DND-41 (cell line): ENCODE measurements around the gene FTO.

Source experiments
- ATAC-seq: fragments of 200-7000 bp; cut with Tn5 transposase; 3 replicates; pipeline ENCODE4 v1.9.1; 2021; ENCODE audit warnings: low read depth; ENCODE audit not compliant: insufficient read depth
- DNase-seq: peaks from one replicate; pipeline ENCODE4 v3.0.0-alpha.2; 2020
- H2AFZ ChIP-seq: 2 replicates; pipeline ENCODE4 v1.6.0; 2012; ENCODE audit warnings: low read depth, low read length
- H3K27ac ChIP-seq: 2 replicates; pipeline ENCODE4 v1.5.1; 2012; ENCODE audit warnings: low read length, inconsistent platforms
- H3K27me3 ChIP-seq: fragments of 200-600 bp; sonication (generic); 2 replicates; pipeline ENCODE4 v1.6.0; 2012; ENCODE audit warnings: low read length, mild to moderate bottlenecking, inconsistent platforms; ENCODE audit not compliant: insufficient read depth, poor library complexity
- H3K36me3 ChIP-seq: 2 replicates; pipeline ENCODE4 v1.5.1; 2012; ENCODE audit warnings: low read length, inconsistent platforms; ENCODE audit not compliant: insufficient read depth
- H3K4me1 ChIP-seq: 2 replicates; pipeline ENCODE4 v1.5.1; 2012; ENCODE audit warnings: mild to moderate bottlenecking, low read length; ENCODE audit not compliant: insufficient read depth
- H3K4me2 ChIP-seq: 2 replicates; pipeline ENCODE4 v1.6.0; 2012; ENCODE audit warnings: mild to moderate bottlenecking, moderate library complexity, low read length, inconsistent platforms; ENCODE audit not compliant: insufficient read depth
- H3K4me3 ChIP-seq, 2 experiments: fragments of 200-600 bp in 1 of 2; shearing (Covaris generic) in 1 of 2; 2 replicates each; pipeline ENCODE4 v1.5.1; 2012 to 2016; ENCODE audit warnings: inconsistent platforms in 2 of 2, low read length in 2 of 2, mild to moderate bottlenecking in 2 of 2, low read depth in 1 of 2, moderate library complexity in 1 of 2
- H3K79me2 ChIP-seq: 2 replicates; pipeline ENCODE4 v1.6.0; 2012; ENCODE audit warnings: low read length, inconsistent platforms; ENCODE audit not compliant: insufficient read depth
- H3K9ac ChIP-seq: 2 replicates; pipeline ENCODE4 v1.6.0; 2012; ENCODE audit warnings: low read depth, mild to moderate bottlenecking, inconsistent platforms, low read length, moderate library complexity
- H3K9me3 ChIP-seq: 2 replicates; pipeline ENCODE4 v1.5.1; 2012; ENCODE audit warnings: low read length, moderate library complexity, mild to moderate bottlenecking, inconsistent platforms; ENCODE audit not compliant: insufficient read depth, severe bottlenecking
- H4K20me1 ChIP-seq: 2 replicates; pipeline ENCODE4 v1.6.0; 2012; ENCODE audit warnings: low read length; ENCODE audit not compliant: insufficient read depth
- EZH2 ChIP-seq: IDR thresholded peaks from 3 replicates; pipeline ENCODE4 v1.6.1; 2012; ENCODE audit warnings: borderline replicate concordance, low read depth, mild to moderate bottlenecking, moderate library complexity, low read length, inconsistent platforms; ENCODE audit not compliant: severe bottlenecking
- TF ChIP-seq, protein P1 (sequence below): IDR thresholded peaks from 2 replicates; pipeline ENCODE4 v1.5.1; 2012; ENCODE audit warnings: borderline replicate concordance, low read length, moderate library complexity, mild to moderate bottlenecking; ENCODE audit not compliant: poor library complexity, severe bottlenecking; ENCODE audit errors: extremely low read depth

The FTO gene

DNA sequence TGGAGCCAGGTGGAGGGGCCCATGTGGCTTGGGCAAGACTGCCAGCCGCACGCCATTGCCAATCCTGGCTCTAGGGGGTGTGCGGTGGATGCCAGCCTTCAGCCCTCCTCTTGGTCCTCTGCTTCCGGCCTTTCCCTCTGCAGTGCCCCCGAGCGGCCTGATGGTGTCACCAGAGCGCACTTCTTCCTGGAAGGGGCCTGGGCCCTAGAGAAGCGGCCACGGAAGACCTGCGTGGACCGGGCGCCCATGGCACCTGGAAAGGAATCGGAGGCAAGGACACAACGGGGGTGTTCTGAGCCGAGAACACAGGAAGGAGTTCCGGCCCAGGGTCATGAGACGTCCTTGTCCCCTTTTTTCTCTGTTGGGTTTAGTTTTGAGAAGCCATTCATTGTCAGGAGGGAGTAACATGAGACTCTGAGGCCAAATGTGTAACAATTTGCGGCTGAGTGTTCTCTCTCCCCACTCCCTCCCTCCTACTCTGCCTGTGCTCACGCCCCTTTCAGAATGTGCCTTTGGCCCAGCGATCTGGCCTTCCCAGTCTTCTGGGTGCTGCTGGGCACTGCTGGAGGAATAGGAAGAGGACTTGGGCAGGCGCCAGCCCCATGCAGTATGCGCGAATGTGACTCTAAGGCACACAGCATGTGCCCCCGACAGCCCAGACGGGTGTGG is 489.8 kb downstream of the FTO start:
- Histone ChIP-seq H3K79me2 (no peaks in the 10 kb centered on the region), H4K20me1 (no peaks in the 10 kb centered on the region), H3K9me3 (peaks cover 3% of the 10 kb centered on the region), H3K4me2 (no peak overlapping the region), H3K4me1 (peaks cover 12% of the 10 kb centered on the region), H3K36me3 (no peaks in the 10 kb centered on the region), H2AFZ (0 out of 2 replicates have a peak overlapping the region, but pooled peaks have one; percentile 14), H3K4me3 (no peak overlapping the region), H3K27me3 (no peaks in the 10 kb centered on the region), H3K27ac (peak overlapping the region; percentile 50), H3K9ac (no peak overlapping the region)
- TF ChIP-seq EZH2: no peak
- TF ChIP-seq, protein P1, sequence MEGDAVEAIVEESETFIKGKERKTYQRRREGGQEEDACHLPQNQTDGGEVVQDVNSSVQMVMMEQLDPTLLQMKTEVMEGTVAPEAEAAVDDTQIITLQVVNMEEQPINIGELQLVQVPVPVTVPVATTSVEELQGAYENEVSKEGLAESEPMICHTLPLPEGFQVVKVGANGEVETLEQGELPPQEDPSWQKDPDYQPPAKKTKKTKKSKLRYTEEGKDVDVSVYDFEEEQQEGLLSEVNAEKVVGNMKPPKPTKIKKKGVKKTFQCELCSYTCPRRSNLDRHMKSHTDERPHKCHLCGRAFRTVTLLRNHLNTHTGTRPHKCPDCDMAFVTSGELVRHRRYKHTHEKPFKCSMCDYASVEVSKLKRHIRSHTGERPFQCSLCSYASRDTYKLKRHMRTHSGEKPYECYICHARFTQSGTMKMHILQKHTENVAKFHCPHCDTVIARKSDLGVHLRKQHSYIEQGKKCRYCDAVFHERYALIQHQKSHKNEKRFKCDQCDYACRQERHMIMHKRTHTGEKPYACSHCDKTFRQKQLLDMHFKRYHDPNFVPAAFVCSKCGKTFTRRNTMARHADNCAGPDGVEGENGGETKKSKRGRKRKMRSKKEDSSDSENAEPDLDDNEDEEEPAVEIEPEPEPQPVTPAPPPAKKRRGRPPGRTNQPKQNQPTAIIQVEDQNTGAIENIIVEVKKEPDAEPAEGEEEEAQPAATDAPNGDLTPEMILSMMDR: peak; percentile 81
- ATAC-seq (peak; percentile 80), DNase-seq (peak; percentile 67)

DNA sequence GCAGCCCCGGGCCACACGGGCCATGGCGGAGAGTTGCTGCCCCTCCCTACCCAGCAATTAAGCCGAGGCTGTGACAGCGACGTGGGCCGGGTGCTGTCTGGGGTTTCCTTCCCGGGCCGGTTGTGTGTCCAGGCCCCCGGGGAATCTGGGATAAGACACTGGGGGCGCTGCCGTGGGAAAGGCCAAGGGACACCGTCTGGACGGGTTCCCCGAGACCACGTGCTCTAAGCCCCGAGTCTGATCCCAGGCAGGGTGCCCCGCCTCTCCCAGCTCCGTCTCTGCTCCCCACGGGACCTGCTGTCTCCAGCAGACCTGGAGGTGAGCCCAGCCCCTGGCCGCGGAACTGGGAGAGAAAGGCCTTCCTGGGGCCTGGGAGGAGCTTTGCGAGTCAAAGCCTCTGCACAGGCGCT is 490.4 kb downstream of the FTO start:
- no peak overlapping the region for H3K4me3 ChIP-seq
- peak overlapping the region; percentile 50; the same call in 1 of the 2 replicates for H3K27ac ChIP-seq
- H2AFZ ChIP-seq: no peak overlapping the region

DNA sequence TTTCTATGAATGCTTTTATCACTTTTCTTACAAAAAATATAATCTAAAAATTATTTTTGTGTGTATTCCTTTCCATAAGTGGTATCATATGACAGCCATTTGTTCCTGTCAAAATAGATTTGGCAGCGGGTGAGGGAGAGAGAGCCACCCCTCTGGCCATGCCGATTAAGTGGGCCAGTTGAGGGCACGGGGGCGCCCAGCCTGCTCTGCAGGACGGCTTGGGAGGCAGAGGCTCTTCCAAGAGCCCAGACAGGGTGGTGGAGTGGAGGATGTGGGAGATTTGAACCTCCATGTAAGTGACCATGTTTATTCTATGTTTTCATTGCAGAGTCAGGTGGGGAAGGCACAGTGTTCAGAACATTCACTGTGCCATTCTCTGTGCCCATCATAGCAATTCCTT is 493.8 kb downstream of the FTO start:
- Histone ChIP-seq H3K4me1 (peaks cover 12% of the 10 kb centered on the region), H3K27me3 (no peaks in the 10 kb centered on the region), H3K4me3 (no peak overlapping the region), H3K36me3 (no peaks in the 10 kb centered on the region), H3K79me2 (no peaks in the 10 kb centered on the region), H3K9me3 (no peaks in the 10 kb centered on the region), H2AFZ (no peak overlapping the region), H3K9ac (no peak overlapping the region), H3K4me2 (no peak overlapping the region), H3K27ac (no peak overlapping the region), H4K20me1 (no peaks in the 10 kb centered on the region)
- DNase-seq (no peak), ATAC-seq (no peak)
- TF ChIP-seq, protein P1: no peak
- TF ChIP-seq EZH2: no peak

More for the DNA sequence above, 490.4 kb downstream of the FTO start:
- Histone ChIP-seq H3K4me1 (peaks cover 12% of the 10 kb centered on the region), H3K9ac (no peak overlapping the region), H3K36me3 (no peaks in the 10 kb centered on the region), H3K27me3 (no peaks in the 10 kb centered on the region), H3K9me3 (peaks cover 3% of the 10 kb centered on the region), H4K20me1 (no peaks in the 10 kb centered on the region), H3K79me2 (no peaks in the 10 kb centered on the region), H3K4me2 (no peak overlapping the region)
- DNase-seq: no peak
- ATAC-seq: no peak
- TF ChIP-seq, protein P1: no peak
- no peak for TF ChIP-seq EZH2
